ENCODE results near the gene NRDE2.

NRDE2 gene

DNA sequence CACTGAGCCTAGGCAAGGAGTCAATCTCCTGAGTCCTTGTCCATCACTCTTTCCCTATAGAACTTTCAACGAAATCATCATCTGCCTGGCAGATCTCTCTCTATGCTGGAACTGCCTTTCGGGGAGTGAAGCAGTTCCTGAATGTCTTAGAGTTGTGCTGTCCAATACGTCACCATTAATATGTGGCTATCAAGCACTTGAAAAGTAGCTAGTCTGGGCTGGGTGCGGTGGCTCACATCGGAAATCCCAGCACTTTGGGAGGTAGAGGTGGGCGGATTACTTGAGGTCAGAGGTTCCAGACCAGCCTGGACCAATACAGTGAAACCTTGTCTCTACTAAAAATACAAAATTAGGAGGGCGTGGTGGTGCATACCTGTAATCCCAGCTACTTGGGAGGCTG, 35.1 kb downstream of the NRDE2 start:
- DNase-seq (ENCODE audit: low read depth), result no peak

DNA sequence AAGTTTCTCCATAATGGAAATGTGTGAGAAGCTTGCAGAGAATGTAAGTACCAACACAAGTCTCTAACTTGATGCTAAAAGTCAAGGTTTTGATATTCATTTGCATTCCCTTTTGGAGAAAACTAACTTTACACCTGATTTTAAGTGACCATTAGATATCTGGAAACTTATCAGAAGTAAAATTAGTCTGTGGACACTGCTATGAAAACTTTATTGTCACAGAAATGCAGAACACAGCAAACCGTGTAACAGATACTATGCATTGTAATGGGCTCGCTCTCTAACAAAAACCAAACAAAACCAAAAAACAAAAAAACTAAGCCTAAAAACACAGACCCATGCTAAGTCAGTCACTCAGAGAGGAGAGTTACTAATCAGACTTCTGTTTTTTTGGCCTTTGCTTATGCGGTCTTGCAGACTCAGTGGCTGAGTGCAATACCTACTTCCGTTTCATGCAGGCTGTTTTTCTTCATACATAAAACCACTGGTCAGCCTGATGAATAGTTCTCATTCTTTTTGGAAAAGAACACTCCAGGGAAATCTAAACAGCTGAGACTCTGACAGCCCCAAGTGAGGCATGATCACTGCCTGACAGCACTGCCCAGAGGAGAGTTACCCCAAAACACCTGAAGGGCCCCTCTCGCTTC, 35.7 kb downstream of the NRDE2 start:
- DNase-seq (ENCODE audit: low read depth), result no peak

- DNase-seq (ENCODE audit: low read depth), result no peak
These were observed 36.9 kb downstream of the NRDE2 start for GRCh38 chr14:90294872-90295271.

DNA sequence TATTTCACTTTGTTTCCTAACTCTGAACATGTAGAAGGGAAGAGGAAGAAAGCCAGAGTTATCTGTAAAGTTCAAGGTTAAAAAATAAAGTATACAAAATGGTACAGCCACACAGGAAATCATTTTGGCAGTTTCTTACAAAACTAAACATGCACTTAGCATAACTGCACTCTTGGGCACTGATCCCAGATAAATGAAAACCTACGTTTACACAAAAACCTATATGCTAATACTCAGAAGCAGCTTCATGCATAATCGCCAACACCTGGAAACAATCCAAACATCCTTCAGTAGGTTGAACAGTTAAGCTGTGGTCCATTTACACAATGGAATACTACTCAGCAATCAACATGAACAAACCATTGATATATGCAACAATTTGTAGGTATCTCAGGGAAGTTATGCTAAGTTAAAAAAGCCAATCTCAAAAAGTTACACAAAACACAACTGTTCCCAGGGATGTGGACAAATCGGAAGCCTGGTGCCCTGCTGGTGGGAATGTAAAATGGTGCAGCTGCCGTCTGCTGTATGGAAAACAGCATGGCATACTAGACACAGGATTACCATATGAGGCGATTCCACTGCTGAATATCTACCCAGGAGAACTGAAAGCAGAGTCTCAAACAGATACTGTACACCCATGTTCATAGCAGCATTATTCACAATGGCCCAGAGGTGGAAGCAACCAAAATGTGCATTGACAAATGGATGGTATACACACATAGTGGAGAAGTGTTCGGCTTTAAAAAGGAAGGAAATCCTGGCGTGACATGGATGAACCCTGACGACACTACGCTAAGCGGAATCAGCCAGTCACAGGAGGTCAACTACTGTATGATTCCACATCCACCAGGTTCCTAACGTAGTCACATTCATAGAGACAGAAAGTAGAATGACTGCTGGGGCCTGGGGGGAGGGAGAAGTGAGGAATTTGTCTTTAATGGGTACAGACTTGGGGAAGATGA, 37.7 kb downstream of the NRDE2 start:
- no peak for DNase-seq (ENCODE audit: low read depth)

DNA sequence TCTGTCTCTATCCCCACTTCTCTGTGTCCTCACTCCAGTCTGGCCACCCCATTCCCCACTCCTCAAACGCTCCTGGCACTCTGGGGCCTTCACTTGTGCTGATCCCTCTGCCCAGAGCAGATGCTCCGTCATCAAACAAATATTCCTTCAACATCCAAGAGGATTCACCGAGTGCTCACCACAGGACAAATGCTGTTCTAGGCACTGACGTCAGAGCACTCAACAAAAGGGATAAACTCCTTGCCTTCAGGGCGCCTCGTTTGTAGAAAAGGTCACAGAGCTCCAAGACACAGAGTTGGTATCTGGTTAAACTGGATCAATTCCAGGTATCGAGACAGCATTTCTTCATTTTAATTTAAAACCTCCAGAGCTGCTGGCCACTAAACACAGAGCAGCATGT, 40.0 kb downstream of the NRDE2 start:
- DNase-seq (ENCODE audit: low read depth), result no peak

- no peak for DNase-seq (ENCODE audit: low read depth)
These were observed 41.3 kb downstream of the NRDE2 start for GRCh38 chr14:90290337-90291011.

- DNase-seq (ENCODE audit: low read depth), result no peak
These were observed 42.9 kb downstream of the NRDE2 start for GRCh38 chr14:90288651-90289355.

- no peak for DNase-seq (ENCODE audit: low read depth)
These were observed 44.0 kb downstream of the NRDE2 start for GRCh38 chr14:90287791-90288190.

DNA sequence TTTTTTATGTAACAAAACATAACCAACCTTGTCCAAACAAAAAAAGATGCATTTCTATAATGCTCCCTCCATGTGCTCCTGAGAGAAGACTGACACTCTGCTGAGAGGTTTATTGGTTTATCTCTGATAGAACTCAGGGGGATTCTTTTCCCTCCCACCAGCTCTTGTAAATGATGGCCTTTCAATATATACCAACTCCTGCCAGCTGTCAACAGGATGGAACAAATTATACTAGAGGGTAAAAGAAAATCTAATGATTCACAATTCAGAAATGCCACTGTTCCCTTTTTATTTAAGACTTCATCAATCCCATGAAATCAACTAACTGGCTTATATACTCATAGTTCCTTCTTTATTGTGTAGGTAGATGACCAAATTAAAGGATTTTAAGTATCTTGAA, 50.0 kb downstream of the NRDE2 start:
- no peak for DNase-seq (ENCODE audit: low read depth)

DNA sequence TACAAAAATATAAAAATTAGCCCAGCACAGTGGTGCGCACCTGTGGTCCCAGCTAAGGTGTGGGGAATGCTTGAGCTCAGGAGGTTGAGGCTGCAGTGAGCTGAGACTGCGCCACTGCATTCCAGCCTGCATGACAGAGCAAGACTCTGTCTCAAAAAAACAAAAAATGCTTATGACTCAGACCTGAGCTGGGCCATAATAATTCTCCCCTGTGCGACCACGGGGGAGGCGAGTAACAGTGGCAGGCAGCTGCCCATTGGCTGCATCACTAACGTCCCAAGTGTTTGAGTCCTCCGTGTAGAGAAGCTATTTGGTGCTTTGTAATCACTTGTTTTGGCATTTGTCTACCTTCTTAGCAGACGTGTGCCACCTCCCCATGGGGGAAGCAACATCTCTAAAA, 50.5 kb downstream of the NRDE2 start:
- no peak for DNase-seq (ENCODE audit: low read depth)

GRCh38 chr14:90280096-90280495, 51.6 kb downstream of the NRDE2 start:
- DNase-seq (ENCODE audit: low read depth), result no peak

DNA sequence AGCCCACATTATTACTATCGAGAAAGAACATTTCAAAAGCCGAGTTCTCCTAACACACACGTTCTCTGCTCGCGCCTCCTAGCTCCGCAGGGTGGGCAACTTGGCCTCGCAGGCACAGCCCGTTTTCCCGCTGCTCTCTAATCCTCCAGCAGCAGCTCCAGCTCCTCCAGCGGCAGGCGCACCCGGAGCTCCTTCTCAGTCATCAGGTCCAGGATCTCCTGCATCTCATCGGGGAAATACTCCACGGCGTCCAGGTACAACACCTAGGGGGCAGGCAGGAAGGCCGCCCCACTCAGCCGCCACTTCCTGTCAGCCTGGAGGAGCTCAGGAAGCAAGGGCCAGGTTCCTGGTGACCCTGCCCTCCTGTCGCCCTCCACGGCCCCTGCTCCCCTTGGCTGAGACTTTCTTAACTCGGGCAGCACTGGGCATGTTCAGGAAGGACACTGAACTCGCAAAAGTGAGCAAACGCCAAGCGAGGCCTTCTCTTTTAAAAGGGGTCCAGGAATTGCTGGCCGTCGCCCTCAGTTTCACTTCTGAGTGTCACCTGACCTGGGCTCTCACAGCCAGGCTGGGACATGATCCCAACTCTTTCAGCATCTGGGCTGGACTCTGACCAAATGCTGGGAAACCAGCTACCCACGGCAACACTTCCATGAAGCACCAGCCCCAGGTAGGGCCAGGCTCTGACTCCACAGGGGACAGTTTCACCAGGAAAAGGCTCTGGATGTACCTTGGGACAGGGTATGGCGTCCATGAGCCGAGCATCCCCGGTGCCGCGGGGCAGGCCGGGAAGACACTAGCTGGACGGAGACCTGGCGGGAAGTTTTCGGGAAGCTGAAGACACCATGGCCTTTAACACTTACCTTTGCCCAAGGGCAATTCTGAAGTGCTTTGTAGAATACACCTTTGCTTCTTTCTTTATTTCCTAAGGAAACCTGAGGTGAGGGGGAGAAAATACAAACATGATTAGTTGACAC, 53.3 kb downstream of the NRDE2 start:
- DNase-seq (ENCODE audit: low read depth), result no peak

DNA sequence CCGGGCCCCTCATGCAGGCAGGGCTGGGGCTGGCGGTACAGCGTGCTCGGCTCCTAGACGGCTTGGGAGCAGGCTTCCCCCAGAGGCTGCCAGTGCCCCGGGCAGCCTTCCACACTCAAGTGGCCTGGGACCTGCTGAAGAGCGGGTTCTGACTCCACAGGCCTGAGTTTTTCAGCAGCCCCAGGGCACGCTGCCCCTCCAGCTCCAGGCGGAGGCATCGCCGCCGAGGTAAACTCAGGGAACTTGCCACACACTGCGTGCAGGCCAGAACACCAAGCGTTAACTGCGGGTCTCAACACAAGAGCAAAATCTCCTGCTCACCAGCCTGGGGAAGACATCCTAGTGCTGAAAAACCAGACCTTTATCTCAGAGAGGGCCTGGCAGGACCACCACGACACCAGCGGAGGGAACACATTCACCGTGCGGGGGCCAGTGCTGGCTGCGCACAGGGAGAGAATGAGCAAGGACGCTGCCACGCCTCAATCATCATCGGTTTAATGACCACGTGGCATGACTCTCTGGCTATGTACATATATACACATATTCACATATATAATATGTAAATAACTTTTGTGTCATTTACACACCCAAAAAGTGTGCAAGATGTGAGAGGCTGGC, 54.1 kb downstream of the NRDE2 start:
- no peak for DNase-seq (ENCODE audit: low read depth)

- no peak for DNase-seq (ENCODE audit: low read depth)
These were observed 54.9 kb downstream of the NRDE2 start for GRCh38 chr14:90276646-90277367.

- no peak for DNase-seq (ENCODE audit: low read depth)
These were observed 55.9 kb downstream of the NRDE2 start for GRCh38 chr14:90275820-90276219.

- DNase-seq (ENCODE audit: low read depth), result no peak
These were observed 56.3 kb downstream of the NRDE2 start for GRCh38 chr14:90275458-90275814.

DNA sequence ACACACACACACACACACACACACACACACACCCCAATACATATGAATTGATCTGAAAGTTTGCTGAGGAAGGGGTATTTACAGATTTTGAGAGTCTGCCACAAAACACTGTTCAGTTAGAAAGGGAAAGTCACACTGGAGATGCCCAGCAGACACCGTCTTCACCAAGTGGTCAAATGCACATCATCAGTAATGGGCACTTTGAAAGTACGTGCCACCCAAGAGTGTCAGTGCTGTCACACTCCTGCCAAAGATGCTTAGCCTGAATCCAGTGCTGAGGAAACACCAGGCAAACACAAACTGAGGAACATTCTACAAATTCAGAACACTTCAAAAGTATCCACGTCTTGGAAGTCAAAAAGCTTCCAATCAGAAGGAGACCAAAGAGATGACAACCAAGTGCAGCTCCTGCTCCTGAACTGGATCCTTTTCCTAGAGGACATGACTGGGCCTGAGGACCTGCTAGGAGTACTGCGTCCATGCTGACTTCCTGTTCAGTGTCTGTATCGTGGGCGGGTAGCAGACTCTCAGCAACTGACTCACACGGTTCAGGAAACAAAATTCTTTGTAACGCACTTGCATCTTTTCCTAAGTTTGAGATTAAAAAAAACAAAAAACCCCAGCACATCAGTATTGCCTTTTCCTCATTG, 56.8 kb downstream of the NRDE2 start:
- DNase-seq (ENCODE audit: low read depth), result no peak

- DNase-seq (ENCODE audit: low read depth), result no peak
These were observed 57.7 kb downstream of the NRDE2 start for GRCh38 chr14:90274019-90274418.

DNA sequence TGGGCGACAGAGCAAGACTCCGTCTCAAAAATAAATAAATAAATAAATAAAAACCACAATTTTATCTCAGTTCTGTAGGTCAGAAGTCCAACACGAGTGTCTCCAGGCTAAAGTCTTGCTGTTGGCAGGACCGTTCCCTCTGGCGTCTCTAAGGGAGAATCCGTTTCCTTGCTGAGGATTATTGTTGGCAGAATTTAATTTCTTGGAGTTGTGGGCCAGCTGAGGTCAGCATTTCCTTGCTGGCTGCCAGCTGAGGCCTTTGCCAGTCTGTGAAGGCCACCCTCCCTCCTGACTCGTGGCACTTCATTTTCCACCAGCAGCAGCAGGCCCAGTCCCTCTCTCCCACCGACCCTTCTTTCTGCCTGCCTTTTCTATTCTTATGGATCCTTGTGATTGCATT, 58.2 kb downstream of the NRDE2 start:
- DNase-seq (ENCODE audit: low read depth), result no peak
